Osteoblast (primary cell): ENCODE data around the gene ARIH1. TPM values are rescaled to one million over a fixed set of nuclear protein-coding genes. Genes with fewer than 3 reads are reported as not detected.
"Not testable (repeated sequence)": the region's sequence is repeated elsewhere in the genome, so short reads cannot be mapped to it uniquely, and the experiment has no call there.

ENCODE experiments used
- DNase-seq: peaks from one replicate; pipeline ENCODE4 v3.0.0; 2011; ENCODE audit warnings: low spot score, mixed read lengths; ENCODE audit not compliant: insufficient read length; ENCODE audit errors: missing footprints
- H2AFZ ChIP-seq: 2 replicates; pipeline ENCODE4 v1.6.0; 2011; ENCODE audit warnings: mild to moderate bottlenecking, low read length
- H3K27ac ChIP-seq: 2 replicates; pipeline ENCODE4 v1.5.1; 2011; ENCODE audit warnings: mild to moderate bottlenecking, low read depth, low read length, moderate library complexity
- H3K27me3 ChIP-seq: 2 replicates; pipeline ENCODE4 v1.6.0; 2012; ENCODE audit warnings: mild to moderate bottlenecking, control low read depth, inconsistent platforms, low read length, moderate library complexity; ENCODE audit not compliant: insufficient read depth
- H3K36me3 ChIP-seq: 2 replicates; pipeline ENCODE4 v1.5.1; 2011; ENCODE audit warnings: mild to moderate bottlenecking, low read length, control low read depth, moderate library complexity; ENCODE audit not compliant: insufficient read depth
- H3K4me1 ChIP-seq: 2 replicates; pipeline ENCODE4 v1.5.1; 2011; ENCODE audit warnings: mild to moderate bottlenecking, low read length, control low read depth, moderate library complexity; ENCODE audit not compliant: insufficient read depth
- H3K4me2 ChIP-seq: 2 replicates; pipeline ENCODE4 v1.6.0; 2011; ENCODE audit warnings: mild to moderate bottlenecking, low read length; ENCODE audit not compliant: insufficient read depth
- H3K4me3 ChIP-seq: fragments of 200-600 bp; sonication (generic); 3 replicates; pipeline ENCODE4 v1.5.1; 2012; ENCODE audit warnings: mild to moderate bottlenecking, low read length, inconsistent platforms; ENCODE audit not compliant: insufficient read depth
- H3K79me2 ChIP-seq: 2 replicates; pipeline ENCODE4 v1.6.0; 2012; ENCODE audit warnings: mild to moderate bottlenecking, low read length, control low read depth, inconsistent platforms; ENCODE audit not compliant: insufficient read depth
- H3K9me3 ChIP-seq: 2 replicates; pipeline ENCODE4 v1.5.1; 2011; ENCODE audit warnings: low read depth, low read length, control low read depth
- H4K20me1 ChIP-seq: 2 replicates; pipeline ENCODE4 v1.6.0; 2012; ENCODE audit warnings: mild to moderate bottlenecking, low read length, control low read depth; ENCODE audit not compliant: insufficient read depth
- total RNA-seq: library from RNA; depleted of rRNA; stranded (reverse); fragments of >200 nt; gene quantifications from 2 replicates; pipeline ENCODE4 v1.2.3, GENCODE V29; 2012
- TF ChIP-seq, protein P1 (sequence below): IDR thresholded peaks from 2 replicates; pipeline ENCODE4 v1.5.1; 2011; ENCODE audit warnings: mild to moderate bottlenecking, low read depth, low read length, moderate library complexity; ENCODE audit errors: extremely low read depth

The ARIH1 gene
- total RNA-seq, 1 donor = 32.6 TPM

DNA sequence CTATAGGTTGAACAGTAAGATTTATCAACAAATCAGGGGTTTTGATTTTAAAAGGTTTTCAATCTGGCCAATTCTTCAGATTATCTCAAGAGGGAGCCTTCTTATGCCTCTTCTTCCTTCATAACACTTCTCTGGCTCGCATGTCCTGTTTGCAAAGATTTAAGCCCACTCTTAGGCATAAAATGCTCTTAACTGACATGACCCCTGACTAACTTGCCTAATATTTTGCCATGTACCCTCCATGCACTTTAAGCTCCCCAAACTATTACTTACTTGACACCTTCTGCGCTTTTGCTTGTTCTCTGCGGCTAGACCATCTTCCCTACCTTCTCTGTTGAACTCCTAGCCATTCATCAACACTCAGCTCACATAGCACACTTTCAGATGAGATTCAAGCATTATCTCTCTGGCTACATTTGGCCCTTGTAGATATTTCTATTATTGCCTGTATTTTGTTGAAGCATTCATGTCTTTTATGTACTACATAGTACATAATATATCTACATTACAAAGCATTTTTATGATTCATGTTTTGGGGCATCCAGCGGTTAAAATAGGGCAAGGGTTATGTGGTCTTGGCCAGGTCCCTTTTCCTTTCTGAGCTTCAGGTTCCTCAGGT, 1.0 kb upstream of the ARIH1 start:
- Histone ChIP-seq H3K4me2 (peak overlapping the region; percentile 91), H3K27me3 (no peaks in the 10 kb centered on the region), H3K27ac (peak overlapping the region; percentile 98), H3K79me2 (peaks cover 37% of the 10 kb centered on the region), H3K4me1 (peaks cover 20% of the 10 kb centered on the region), H3K4me3 (peak overlapping the region; percentile 85), H3K36me3 (peaks cover 4% of the 10 kb centered on the region), H2AFZ (peak overlapping the region; percentile 90), H4K20me1 (peaks cover 29% of the 10 kb centered on the region), H3K9me3 (no peaks in the 10 kb centered on the region)
- peak; percentile 75 for DNase-seq
- TF ChIP-seq, protein P1, sequence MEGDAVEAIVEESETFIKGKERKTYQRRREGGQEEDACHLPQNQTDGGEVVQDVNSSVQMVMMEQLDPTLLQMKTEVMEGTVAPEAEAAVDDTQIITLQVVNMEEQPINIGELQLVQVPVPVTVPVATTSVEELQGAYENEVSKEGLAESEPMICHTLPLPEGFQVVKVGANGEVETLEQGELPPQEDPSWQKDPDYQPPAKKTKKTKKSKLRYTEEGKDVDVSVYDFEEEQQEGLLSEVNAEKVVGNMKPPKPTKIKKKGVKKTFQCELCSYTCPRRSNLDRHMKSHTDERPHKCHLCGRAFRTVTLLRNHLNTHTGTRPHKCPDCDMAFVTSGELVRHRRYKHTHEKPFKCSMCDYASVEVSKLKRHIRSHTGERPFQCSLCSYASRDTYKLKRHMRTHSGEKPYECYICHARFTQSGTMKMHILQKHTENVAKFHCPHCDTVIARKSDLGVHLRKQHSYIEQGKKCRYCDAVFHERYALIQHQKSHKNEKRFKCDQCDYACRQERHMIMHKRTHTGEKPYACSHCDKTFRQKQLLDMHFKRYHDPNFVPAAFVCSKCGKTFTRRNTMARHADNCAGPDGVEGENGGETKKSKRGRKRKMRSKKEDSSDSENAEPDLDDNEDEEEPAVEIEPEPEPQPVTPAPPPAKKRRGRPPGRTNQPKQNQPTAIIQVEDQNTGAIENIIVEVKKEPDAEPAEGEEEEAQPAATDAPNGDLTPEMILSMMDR = peak; percentile 22

DNA sequence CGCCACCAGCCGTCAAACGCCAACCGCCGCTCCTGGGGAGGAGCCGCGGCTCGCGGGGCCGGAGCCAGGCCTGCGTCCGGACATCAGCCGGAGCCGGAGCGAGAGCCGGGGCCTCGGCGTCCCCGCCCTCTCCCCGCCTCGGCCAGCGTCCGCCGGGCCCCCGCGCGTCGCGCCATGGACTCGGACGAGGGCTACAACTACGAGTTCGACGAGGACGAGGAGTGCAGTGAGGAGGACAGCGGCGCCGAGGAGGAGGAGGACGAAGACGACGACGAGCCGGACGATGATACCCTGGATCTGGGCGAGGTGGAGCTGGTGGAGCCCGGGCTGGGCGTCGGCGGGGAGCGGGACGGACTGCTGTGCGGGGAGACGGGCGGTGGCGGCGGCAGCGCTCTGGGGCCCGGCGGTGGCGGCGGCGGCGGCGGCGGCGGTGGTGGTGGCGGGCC, 359 bp downstream of the ARIH1 start:
- peak overlapping the region; percentile 42 for H2AFZ ChIP-seq
- no peak for DNase-seq
- H3K9me3 ChIP-seq = no peaks in the 10 kb centered on the region
- no peaks in the 10 kb centered on the region for H3K27me3 ChIP-seq
- peak overlapping the region; percentile 98 for H3K27ac ChIP-seq
- H4K20me1 ChIP-seq = peaks cover 38% of the 10 kb centered on the region
- H3K4me1 ChIP-seq = peaks cover 20% of the 10 kb centered on the region
- peak overlapping the region; percentile 93 for H3K4me2 ChIP-seq
- H3K4me3 ChIP-seq = peak overlapping the region; percentile 85
- TF ChIP-seq, protein P1 = no peak
- H3K36me3 ChIP-seq = peaks cover 13% of the 10 kb centered on the region
- peaks cover 51% of the 10 kb centered on the region for H3K79me2 ChIP-seq

DNA sequence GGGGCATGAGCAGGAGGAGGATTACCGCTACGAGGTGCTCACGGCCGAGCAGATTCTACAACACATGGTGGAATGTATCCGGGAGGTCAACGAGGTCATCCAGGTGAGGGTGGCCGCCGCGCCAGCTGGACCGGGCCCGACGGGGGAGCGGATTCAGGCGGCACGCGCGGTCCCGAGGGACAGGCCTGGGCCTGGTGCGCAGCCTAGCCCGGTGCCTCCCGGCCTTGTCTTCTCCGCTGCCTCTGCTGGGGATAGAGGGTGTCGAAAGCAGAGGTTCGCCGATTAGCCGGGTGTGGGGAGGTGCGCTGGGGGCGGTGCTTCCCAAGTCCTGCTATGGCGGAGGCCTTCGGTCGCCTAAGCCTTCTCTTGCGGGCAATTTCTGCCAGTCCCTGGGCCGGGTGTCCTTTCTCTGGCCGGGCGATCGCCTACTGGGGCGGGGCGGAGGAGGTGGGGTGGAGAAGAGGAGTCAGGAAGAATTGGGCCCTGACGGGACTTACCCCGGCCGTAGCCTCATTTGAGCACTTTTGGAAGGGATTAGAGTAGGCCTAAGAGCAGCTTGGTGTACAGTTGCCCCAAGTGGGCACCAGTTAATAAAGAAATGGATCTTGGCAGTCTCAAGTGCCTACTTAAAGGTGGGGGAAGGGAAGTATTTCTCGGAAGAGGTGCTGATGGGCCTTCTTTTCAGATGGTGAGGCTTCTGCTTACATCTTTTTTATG, 940 bp downstream of the ARIH1 start:
- H4K20me1 ChIP-seq = peaks cover 40% of the 10 kb centered on the region
- DNase-seq = peak; percentile 90
- H3K27me3 ChIP-seq = no peaks in the 10 kb centered on the region
- peaks cover 57% of the 10 kb centered on the region for H3K79me2 ChIP-seq
- peak overlapping the region; percentile 93 for H3K4me2 ChIP-seq
- TF ChIP-seq, protein P1 = no peak
- peak overlapping the region; percentile 85 for H3K4me3 ChIP-seq
- H3K36me3 ChIP-seq = peaks cover 13% of the 10 kb centered on the region
- H3K9me3 ChIP-seq = no peaks in the 10 kb centered on the region
- H2AFZ ChIP-seq = peak overlapping the region; percentile 44
- peak overlapping the region; percentile 98 for H3K27ac ChIP-seq
- peaks cover 20% of the 10 kb centered on the region for H3K4me1 ChIP-seq

DNA sequence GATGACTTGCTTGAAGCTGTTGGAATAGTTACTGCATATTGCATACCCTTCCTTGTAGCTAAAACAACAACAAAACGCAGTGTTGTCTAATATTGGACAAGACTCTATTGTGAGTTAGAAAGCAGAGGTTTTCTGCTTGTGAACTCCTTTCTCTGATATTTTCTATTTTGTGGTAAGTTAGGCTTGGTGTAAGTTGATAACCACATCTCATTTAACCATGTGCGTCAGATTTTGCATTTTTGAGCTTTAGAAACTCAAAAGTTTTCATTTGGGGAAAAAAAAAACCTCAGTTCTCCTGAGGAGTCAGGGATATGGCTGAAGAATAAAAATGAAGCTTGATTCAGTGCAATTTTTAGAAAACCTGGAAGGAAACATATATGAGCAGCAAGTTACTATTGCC, 1.5 kb downstream of the ARIH1 start:
- H3K27me3 ChIP-seq = no peaks in the 10 kb centered on the region
- H3K9me3 ChIP-seq = no peaks in the 10 kb centered on the region
- H2AFZ ChIP-seq = peak overlapping the region; percentile 44
- peak overlapping the region; percentile 85 for H3K4me3 ChIP-seq
- H3K4me1 ChIP-seq = peaks cover 20% of the 10 kb centered on the region
- H3K27ac ChIP-seq = peak overlapping the region; percentile 98
- H4K20me1 ChIP-seq = peaks cover 45% of the 10 kb centered on the region
- peak; percentile 62 for DNase-seq
- TF ChIP-seq, protein P1 = no peak
- peaks cover 13% of the 10 kb centered on the region for H3K36me3 ChIP-seq
- H3K79me2 ChIP-seq = peaks cover 63% of the 10 kb centered on the region
- peak overlapping the region; percentile 93 for H3K4me2 ChIP-seq

GRCh38 chr15:72476330-72476729, 2.2 kb downstream of the ARIH1 start:
- H4K20me1 ChIP-seq = peaks cover 51% of the 10 kb centered on the region
- H2AFZ ChIP-seq = not testable (repeated sequence)

More at GRCh38 chr15:72476330-72476729, 2.2 kb downstream of the ARIH1 start:
- not testable (repeated sequence) for H3K27ac ChIP-seq, H3K27me3 ChIP-seq, H3K9me3 ChIP-seq, DNase-seq
- peak overlapping the region; percentile 85 for H3K4me3 ChIP-seq
- H3K4me2 ChIP-seq = peak overlapping the region; percentile 93
- peaks cover 70% of the 10 kb centered on the region for H3K79me2 ChIP-seq
- peaks cover 20% of the 10 kb centered on the region for H3K4me1 ChIP-seq
- peaks cover 13% of the 10 kb centered on the region for H3K36me3 ChIP-seq
